GM21825 (cell line): ENCODE data around the gene IL17RE.

ENCODE experiments used
- ATAC-seq: cut with Tn5 transposase; IDR thresholded peaks from one replicate; pipeline ENCODE4 v1.9.1; 2021; ENCODE audit warnings: mild to moderate bottlenecking, moderate library complexity; ENCODE audit not compliant: unreplicated experiment

The IL17RE gene

GRCh38 chr3:9903238-9903624 is 583 bp downstream of the IL17RE start:
- ATAC-seq: no peak

GRCh38 chr3:9903904-9904303 is 1.3 kb downstream of the IL17RE start:
- ATAC-seq: no peak

GRCh38 chr3:9906480-9906879 is 3.8 kb downstream of the IL17RE start:
- ATAC-seq: no peak

- no peak for ATAC-seq
Measured at GRCh38 chr3:9908286-9908685, 5.6 kb downstream of the IL17RE start.

GRCh38 chr3:9909221-9910013 is 6.8 kb downstream of the IL17RE start:
- ATAC-seq: no peak

GRCh38 chr3:9911863-9912262 is 9.2 kb downstream of the IL17RE start:
- ATAC-seq: no peak

- ATAC-seq: no peak
Measured at GRCh38 chr3:9912294-9912935, 9.8 kb downstream of the IL17RE start.

GRCh38 chr3:9913601-9914000 is 11.0 kb downstream of the IL17RE start:
- no peak for ATAC-seq

GRCh38 chr3:9914011-9914410 is 11.4 kb downstream of the IL17RE start:
- ATAC-seq: no peak

- ATAC-seq: no peak
Measured at GRCh38 chr3:9914559-9915253, 12.1 kb downstream of the IL17RE start.

GRCh38 chr3:9915254-9916141 is 12.8 kb downstream of the IL17RE start:
- ATAC-seq: no peak

GRCh38 chr3:9916346-9916733 is 13.7 kb downstream of the IL17RE start:
- ATAC-seq: no peak

GRCh38 chr3:9916734-9917680 is 14.4 kb downstream of the IL17RE start, which contains the start of gene IL17RC:
IL17RC (plus strand) TSS chr3:9917098; CDS start chr3:9917316, 218 bp downstream.
- ATAC-seq: no peak

- no peak for ATAC-seq
Measured at GRCh38 chr3:9917820-9918219, 15.2 kb downstream of the IL17RE start.

GRCh38 chr3:9918261-9919038 is 15.8 kb downstream of the IL17RE start:
- ATAC-seq: no peak

GRCh38 chr3:9928158-9928557 is 25.5 kb downstream of the IL17RE start:
- ATAC-seq: no peak

- no peak for ATAC-seq
Measured at GRCh38 chr3:9930804-9931418, 28.3 kb downstream of the IL17RE start.

- ATAC-seq: no peak
Measured at GRCh38 chr3:9932535-9932842, 29.8 kb downstream of the IL17RE start.
